Measurements from ENCODE around the gene CASP5. TPM values are rescaled to one million over a fixed set of nuclear protein-coding genes. Genes with fewer than 3 reads are reported as not detected.

The CASP5 gene
- polyA plus RNA-seq, 1 experiment: not detected

- Histone ChIP-seq H3K4me3 (ENCODE audit: low read depth, low read length) (peak overlapping the region; percentile 52), H3K27me3 (ENCODE audit: control insufficient read depth, insufficient read depth, low read length) (no peaks in the 10 kb centered on the region), H3K36me3 (ENCODE audit: control insufficient read depth, insufficient read depth, low read length) (no peaks in the 10 kb centered on the region)
- DNase-seq (ENCODE audit: low read depth): no peak
- TF ChIP-seq CTCF (IDR thresholded peaks at IDR 0.05; ENCODE audit: insufficient read depth, low read depth, low read length): no peak
- POLR2A ChIA-PET: interaction anchor here (0.6 kb wide), 2 partner anchors 83 to 260 kb away, joined by 3 to 4 read pairs; no protein-coding TSS in a partner anchor
- CTCF ChIA-PET: no interaction called here
Measured at GRCh38 chr11:104968856-104969776, 53.9 kb downstream of the CASP5 start.

- Histone ChIP-seq H3K27me3 (ENCODE audit: control insufficient read depth, insufficient read depth, low read length) (no peaks in the 10 kb centered on the region), H3K4me3 (ENCODE audit: low read depth, low read length) (peak within 1 kb of the TSS; percentile 52), H3K36me3 (ENCODE audit: control insufficient read depth, insufficient read depth, low read length) (no peaks in the 10 kb centered on the region; the same call in 1 of the 2 replicates)
- TF ChIP-seq CTCF (IDR thresholded peaks at IDR 0.05; ENCODE audit: insufficient read depth, low read depth, low read length): no peak
- ChIA-PET CTCF (no interaction called here), POLR2A (interaction anchor here (0.6 kb wide), 2 partner anchors 83 to 220 kb away, joined by 3 to 4 read pairs; no protein-coding TSS in a partner anchor)
- peak; percentile 47 for DNase-seq (ENCODE audit: low read depth)
Measured at GRCh38 chr11:104968355-104968855, 54.6 kb downstream of the CASP5 start, which contains the start of gene CASP4. TSS of gene CASP4 (minus strand) at chr11:104968574. CDS start at chr11:104968525, 49 bp downstream.

GRCh38 chr11:104967534-104968354, 55.2 kb downstream of the CASP5 start:
- no peak for DNase-seq (ENCODE audit: low read depth)
- H3K4me3 ChIP-seq (ENCODE audit: low read depth, low read length): peak overlapping the region; percentile 52
- CTCF ChIA-PET: no interaction called here
- H3K27me3 ChIP-seq (ENCODE audit: control insufficient read depth, insufficient read depth, low read length): no peaks in the 10 kb centered on the region
- no peak for TF ChIP-seq CTCF (IDR thresholded peaks at IDR 0.05; ENCODE audit: insufficient read depth, low read depth, low read length)
- POLR2A ChIA-PET: interaction anchor here (0.5 to 0.7 kb wide), 4 partner anchors 68 to 903 kb away, joined by 3 to 4 read pairs (median 4); no protein-coding TSS in a partner anchor
- no peaks in the 10 kb centered on the region; the same call in 1 of the 2 replicates for H3K36me3 ChIP-seq (ENCODE audit: control insufficient read depth, insufficient read depth, low read length)

GRCh38 chr11:104965735-104966134, 57.2 kb downstream of the CASP5 start:
- H3K4me3 ChIP-seq (ENCODE audit: low read depth, low read length): no peak overlapping the region
- TF ChIP-seq CTCF (IDR thresholded peaks at IDR 0.05; ENCODE audit: insufficient read depth, low read depth, low read length): no peak
- H3K27me3 ChIP-seq (ENCODE audit: control insufficient read depth, insufficient read depth, low read length): no peaks in the 10 kb centered on the region
- DNase-seq (ENCODE audit: low read depth): no peak
- ChIA-PET POLR2A (no interaction called here), CTCF (no interaction called here)
- H3K36me3 ChIP-seq (ENCODE audit: control insufficient read depth, insufficient read depth, low read length): peaks cover 2% of the 10 kb centered on the region; the same call in 1 of the 2 replicates
